Stimulated activated CD4-positive, alpha-beta T cell treated with anti-CD3 and anti-CD28 coated beads, Interleukin-12 subunit alpha, Interleukin-12 subunit beta, amount 100 ng/mL, for 24 hours (primary cell): Measurements from ENCODE around the gene IGSF8.

ENCODE experiments used
- DNase-seq, 2 experiments: peaks; one replicate each; pipeline ENCODE4 v3.0.0-alpha.2; 2020; ENCODE audit warnings: low read depth in 2 of 2

The IGSF8 gene, protein sequence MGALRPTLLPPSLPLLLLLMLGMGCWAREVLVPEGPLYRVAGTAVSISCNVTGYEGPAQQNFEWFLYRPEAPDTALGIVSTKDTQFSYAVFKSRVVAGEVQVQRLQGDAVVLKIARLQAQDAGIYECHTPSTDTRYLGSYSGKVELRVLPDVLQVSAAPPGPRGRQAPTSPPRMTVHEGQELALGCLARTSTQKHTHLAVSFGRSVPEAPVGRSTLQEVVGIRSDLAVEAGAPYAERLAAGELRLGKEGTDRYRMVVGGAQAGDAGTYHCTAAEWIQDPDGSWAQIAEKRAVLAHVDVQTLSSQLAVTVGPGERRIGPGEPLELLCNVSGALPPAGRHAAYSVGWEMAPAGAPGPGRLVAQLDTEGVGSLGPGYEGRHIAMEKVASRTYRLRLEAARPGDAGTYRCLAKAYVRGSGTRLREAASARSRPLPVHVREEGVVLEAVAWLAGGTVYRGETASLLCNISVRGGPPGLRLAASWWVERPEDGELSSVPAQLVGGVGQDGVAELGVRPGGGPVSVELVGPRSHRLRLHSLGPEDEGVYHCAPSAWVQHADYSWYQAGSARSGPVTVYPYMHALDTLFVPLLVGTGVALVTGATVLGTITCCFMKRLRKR

DNA sequence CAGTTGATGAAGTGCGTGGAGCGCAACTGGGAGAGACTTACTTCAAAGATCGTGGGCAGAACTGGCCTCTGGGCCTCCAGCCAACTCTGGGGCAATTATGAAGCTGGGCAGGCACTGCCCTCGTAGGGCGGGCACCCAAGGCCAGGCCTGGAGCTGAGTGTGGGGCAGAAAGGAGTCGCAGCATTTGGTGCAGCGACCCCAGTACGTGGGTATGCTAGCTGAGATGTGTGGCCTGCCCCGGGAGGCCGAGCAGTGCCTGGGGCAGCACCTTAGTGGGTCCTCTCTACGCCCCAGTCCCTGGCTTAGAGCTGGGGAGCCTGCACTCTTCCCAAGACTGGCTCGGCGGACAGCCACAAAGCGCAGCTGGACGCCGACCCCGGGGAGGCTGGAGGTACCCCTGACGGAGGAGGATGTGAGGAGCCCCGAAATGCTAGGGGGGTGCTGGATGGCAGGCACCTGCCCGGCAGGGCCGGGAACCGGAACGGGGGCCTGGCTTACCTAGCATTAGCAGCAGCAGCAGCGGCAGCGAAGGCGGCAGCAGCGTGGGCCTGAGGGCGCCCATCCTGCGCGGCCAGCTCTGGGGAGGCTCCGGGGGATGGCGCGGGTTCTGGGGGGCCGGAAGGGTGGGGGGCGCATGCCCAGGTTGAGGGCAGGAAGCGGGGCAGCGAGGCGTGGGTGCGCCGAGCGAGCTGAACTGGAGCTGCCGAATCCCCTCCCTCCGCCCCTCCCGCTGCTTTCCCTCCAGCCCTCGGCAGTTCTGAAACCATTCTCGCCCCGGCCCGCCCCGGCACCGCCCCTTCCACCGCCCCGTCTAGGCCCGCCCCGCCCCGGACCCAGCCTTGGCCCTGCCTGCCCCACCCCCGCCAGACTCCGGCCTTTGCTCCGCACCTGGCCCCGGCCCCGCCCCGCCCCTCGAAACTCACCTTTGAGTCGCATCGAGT, at the start of gene IGSF8:
TSS of gene IGSF8 (minus strand) at position 709 of the 941 bp plus-strand sequence. CDS start at position 562, 147 bp downstream.
- peak; percentile 86 to 93 for DNase-seq

DNA sequence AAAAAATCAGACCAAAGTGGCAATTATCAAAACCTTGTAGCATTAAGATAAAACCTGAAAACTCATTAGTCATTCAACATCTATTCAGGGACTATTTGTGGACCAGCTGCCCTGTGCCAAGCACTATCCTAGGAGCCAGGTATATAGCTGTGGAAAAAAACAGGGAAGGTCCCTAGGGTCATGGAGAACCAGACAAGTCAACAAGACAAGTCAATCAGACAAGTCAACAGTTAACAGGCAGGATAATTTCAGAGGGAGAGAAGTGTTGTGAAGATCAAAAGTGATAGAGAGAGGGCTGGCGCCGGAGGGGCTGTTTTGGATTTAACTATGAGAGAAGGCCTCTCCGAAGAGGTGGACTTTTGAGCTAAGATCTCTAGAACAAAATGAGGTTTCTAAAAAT, 49.7 kb upstream of the IGSF8 start:
- no peak for DNase-seq

DNA sequence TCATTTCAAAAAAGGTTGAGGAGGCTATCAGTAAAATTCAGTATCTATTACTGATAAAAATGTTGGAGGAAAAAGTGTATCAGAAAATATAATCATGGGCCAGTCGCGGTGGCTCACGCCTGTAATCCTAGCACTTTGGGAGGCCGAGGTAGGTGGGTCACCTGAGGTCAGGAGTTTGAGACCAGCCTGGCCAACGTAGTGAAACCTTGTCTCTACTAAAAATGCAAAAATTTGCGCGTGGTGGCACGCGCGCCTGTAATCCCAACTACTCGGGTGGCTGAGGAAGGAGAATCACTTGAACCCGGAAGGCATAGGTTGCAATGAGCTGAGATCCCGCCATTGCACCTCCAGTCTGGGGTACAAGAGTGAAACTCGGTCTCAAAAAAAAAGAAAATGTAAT, 47.7 kb upstream of the IGSF8 start:
- no peak for DNase-seq

DNA sequence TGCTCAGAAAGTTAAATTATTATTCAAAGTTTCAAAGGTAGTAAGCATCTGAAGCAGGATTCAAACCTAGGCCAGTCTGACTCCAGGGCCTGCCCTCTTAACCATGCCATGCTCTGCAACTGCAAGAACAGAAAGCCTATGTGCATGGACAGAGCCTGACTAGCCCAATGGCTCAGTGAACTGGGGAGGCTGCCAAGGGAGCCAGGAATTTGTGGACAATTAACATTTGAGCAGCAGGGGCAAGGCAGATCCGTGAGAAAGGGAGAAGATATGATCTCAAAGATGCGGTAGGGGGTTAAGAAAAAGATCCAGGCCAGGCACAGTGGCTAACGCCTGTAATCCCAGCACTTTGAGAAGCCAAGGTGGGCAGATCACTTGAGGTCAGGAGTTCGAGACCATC, 46.5 kb upstream of the IGSF8 start:
- no peak for DNase-seq

DNA sequence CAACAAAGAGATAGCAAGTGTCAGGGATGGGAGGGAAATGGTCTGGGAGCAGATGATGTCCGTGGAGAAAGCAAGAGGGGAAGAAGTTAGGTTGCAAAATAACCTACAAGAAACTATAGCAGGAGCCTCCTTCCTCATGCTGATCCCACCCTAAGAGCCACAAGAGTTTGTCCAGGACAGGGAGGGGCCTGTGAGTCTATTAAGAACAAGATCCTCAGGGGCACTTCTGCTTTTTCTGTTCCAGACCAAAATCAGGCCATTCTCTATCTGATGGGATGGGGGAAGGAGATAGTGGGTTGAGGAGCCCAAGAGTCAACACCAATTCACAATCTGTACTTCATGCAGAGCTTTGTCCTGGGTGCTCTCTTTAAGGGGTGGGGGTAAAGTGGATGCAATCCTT, 45.3 kb upstream of the IGSF8 start:
- DNase-seq = no peak

DNA sequence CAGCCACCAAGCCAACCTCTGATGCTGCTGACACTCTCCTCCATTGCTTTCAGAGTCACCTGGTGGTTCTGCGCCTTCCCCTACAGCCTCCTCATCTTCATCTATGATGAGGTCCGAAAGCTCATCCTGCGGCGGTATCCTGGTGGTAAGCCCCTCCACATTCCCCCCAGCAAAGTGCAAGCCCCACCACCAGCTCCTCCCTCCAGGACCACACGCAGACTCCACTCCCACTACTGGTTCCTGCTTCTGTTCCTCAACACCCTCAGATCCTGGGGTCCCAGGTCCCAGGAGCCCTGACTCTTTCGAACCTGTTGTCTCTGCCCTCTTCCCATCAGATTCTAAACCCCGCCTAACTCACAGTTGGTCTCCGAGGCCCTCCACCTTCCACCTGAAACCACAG, 41.4 kb upstream of the IGSF8 start:
- no peak for DNase-seq

DNA sequence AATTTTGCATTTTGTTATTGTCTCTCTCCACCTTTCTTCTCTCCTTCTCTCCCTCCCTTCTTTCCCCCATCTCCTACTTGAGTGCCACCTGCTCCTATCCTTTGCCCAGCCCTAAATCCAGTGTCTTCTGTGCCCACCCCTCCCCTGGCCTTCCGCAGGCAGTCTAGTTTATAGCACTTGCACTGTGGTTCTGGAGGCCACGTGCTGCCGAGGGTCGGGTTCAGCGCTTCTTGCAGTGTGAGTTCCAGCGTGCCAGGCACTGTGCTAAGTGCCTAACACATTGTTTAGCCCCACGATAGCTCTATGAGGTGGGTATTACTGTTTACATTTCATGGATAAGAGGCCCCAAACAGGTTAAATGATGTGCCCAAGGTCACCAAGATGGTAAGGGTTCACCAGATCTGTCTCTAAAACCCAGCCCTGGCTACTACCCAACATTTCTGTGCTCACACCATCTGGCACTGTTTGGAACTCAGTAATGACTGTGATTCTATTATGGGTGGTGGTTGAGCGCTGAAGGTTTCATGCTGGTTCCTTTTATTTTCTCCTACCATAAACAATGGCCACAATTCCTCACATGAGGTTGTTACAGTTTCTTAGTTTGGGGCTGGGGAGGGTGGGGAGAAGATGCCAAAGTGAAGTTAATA, 38.9 kb upstream of the IGSF8 start:
- no peak for DNase-seq

- no peak for DNase-seq
These were observed 38.4 kb upstream of the IGSF8 start for GRCh38 chr1:160136926-160137200.

DNA sequence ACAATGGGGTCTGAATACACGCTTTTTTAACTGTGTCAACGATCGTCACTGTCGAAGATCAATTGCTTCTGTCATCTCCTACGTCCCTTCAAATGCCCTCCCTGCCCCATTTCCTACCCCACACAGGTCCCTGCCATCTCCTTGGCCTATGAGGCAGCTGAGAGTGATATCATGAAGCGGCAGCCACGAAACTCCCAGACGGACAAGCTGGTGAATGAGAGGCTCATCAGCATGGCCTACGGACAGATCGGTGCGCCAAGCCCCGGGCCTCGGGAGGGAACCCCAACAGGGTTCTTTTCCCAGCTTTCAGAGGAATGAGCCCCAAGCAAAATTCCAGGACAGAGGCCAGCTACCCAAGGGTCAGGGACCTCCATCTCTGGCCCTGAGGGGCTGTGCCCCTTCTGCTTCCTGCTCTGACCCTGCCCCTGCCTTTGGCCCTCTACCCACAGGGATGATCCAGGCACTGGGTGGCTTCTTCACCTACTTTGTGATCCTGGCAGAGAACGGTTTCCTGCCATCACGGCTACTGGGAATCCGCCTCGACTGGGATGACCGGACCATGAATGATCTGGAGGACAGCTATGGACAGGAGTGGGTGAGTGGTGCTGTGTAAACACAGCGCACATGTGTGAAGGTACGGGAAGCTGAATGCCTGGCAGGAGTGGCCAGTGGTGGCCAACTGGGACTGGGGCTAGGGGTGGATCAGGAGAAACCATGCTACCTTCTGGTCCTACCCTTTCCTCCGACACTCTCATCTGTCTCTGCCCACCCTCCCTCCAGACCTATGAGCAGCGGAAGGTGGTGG, 37.9 kb upstream of the IGSF8 start:
- no peak for DNase-seq

DNA sequence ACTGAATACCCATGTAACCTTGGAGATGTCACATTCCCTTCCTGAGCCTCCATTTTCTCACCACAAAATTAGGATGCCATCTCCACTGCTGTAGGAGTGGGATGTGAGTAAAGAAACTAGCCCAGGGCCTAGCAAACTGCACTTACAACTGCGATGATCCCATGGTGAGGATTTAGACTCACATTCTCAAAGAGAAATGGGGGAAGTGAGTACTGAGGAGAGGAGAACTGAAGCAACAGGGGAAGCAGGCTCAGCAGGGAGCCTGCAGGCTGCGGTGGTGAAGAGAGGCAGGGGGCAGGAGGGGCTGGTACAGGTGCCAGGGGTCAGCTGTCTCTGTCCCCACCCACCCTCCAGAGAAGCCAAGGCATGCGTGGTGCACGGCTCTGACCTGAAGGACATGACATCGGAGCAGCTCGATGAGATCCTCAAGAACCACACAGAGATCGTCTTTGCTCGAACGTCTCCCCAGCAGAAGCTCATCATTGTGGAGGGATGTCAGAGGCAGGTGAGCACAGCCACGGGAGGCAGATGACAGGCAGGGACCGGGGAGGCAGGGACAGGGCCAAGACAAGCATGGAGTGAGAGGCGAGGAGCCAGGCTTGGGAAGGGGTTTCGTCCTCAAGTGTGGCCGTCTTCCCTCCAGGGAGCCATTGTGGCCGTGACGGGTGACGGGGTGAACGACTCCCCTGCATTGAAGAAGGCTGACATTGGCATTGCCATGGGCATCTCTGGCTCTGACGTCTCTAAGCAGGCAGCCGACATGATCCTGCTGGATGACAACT, 36.6 kb upstream of the IGSF8 start:
- no peak for DNase-seq

- no peak for DNase-seq
These were observed 35.8 kb upstream of the IGSF8 start for GRCh38 chr1:160133990-160134770.

DNA sequence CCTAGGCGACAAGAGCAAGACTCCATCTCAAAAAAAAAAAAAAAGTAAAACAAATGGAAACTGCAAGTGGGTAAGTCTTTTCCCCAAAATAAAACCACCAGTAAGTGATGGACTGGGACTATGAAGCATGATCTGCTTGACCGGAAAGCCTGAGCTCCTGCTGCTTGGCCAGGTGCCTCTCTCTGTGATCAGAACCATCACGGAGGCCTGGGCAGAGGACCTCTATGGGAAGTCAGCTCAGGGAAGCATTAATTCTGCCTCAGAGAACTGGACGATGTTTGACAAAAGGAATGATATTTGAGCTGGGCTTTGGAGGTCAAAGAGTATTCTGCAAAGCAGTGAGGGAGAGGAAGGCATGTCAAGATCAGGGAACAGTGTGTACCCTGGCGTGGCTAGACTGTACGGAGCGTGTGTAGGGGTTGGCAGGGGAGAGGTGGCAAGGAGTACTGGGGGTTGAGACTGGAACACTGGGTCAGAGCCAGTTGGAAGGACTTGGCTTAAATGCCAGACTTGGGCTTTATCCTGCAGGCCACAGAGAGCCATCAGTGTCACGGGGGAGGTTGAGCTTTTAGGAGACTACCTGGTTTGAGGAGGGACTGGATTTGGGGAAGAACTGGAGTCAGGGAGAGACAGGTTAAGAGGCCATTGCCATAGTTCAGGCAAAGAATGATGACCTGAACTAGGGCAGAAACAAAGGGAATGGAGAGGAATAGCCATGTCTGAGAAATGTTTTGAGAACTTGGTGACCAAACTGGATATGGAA, 33.6 kb upstream of the IGSF8 start:
- no peak for DNase-seq

GRCh38 chr1:160130939-160131338, 32.5 kb upstream of the IGSF8 start:
- DNase-seq = no peak

DNA sequence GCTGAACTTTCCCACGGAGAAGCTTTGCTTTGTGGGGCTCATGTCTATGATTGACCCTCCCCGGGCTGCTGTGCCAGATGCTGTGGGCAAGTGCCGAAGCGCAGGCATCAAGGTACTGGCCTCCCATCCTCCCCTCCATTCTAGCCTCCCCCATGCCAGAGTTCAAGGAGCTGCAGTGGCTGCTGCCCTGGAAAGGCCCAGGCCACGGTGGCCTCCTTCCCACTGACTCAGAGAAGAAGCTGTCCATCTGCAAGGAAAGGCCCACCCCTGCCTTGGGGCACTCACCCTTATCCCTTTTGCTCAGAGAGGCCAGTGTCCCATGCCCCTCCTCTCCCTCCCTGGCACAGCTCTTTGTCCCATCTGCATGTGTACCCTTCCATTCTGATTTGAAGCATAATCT, 32.1 kb upstream of the IGSF8 start:
- DNase-seq = no peak

GRCh38 chr1:160129966-160130365, 31.5 kb upstream of the IGSF8 start:
- no peak for DNase-seq

- no peak for DNase-seq
These were observed 31.1 kb upstream of the IGSF8 start for GRCh38 chr1:160129558-160129957.

DNA sequence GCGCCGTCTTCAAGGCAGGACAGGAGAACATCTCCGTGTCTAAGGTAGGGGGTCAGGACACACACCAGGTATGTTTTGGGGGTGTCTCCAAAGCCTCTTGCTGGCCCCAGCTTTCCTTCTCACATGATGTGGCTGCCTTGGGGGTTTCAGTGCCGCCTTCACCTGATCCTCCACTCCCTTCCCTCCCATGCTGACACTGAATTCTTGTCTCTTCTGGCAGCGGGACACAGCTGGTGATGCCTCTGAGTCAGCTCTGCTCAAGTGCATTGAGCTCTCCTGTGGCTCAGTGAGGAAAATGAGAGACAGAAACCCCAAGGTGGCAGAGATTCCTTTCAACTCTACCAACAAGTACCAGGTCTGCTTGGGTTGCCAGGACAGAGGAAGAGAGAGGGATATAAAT, 30.6 kb upstream of the IGSF8 start:
- no peak for DNase-seq

DNA sequence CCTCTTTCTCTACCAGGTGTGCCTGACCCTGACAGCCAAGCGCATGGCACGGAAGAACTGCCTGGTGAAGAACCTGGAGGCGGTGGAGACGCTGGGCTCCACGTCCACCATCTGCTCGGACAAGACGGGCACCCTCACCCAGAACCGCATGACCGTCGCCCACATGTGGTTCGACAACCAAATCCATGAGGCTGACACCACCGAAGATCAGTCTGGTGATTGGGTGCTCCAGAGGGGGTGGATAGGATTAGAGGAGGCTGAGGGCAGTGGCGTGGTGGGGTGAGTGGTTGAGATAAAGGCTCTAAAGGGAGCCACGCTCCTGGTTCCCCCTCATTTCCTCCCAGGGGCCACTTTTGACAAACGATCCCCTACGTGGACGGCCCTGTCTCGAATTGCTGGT, 30.2 kb upstream of the IGSF8 start:
- DNase-seq = no peak
